Motor neuron (in vitro differentiated cells): ENCODE measurements around the gene RYK. TPM values are rescaled to one million over a fixed set of nuclear protein-coding genes. Genes with fewer than 3 reads are reported as not detected.

Source experiments
- ATAC-seq, 8 experiments: fragments of 200-7000 bp; cut with Tn5 transposase; replicated peaks in 6 of 8; 2 replicates each; pipeline ENCODE4 v1.8.0; 2021; ENCODE audit warnings: mild to moderate bottlenecking in 8 of 8, moderate library complexity in 8 of 8
- H3K27ac ChIP-seq, 2 donors: fragments of 250-450 bp; sonication (Bioruptor Pico); 2 replicates each; pipeline ENCODE4 v1.9.0; 2021; ENCODE audit warnings: antibody characterized with exemption in 2 of 2, mild to moderate bottlenecking in 2 of 2, moderate library complexity in 1 of 2
- H3K4me1 ChIP-seq, 2 donors: fragments of 250-450 bp; sonication (Bioruptor Pico); replicated peaks in 1 of 2; 2 replicates each; pipeline ENCODE4 v1.6.1; 2021; ENCODE audit warnings: antibody characterized with exemption in 2 of 2, mild to moderate bottlenecking in 2 of 2, moderate library complexity in 1 of 2
- H3K4me3 ChIP-seq, 5 donors: fragments of 250-450 bp; sonication (Bioruptor Pico); 2 replicates each; pipeline ENCODE4 v1.9.0; 2021; ENCODE audit warnings: antibody characterized with exemption in 5 of 5, mild to moderate bottlenecking in 5 of 5, moderate library complexity in 4 of 5
- WGBS, 10 experiments: fragments of 450-650 bp; shearing (Covaris generic); methylation state at CpG; one replicate each; pipeline ENCODE4 v1.0.0; 2022; 5-methylcytosine and 5-hydroxymethylcytosine counted together
- in situ Hi-C, 9 experiments: fragments of 400-800 bp; cut with MboI; loops; one replicate each; pipeline ENCODE4 v1.15.0; 2021; ENCODE audit warnings: low sequenced_read_pairs in 9 of 9, low pct_unique_long_range_greater_than_20kb in 2 of 9; ENCODE audit not compliant: unreplicated experiment in 9 of 9
- total RNA-seq, 8 experiments: library from RNA; unstranded; fragments of 300-600 nt; gene quantifications; 2 replicates each; pipeline versions ENCODE4 v1.2.3 to v1.2.4, GENCODE V29; 2022

Gene RYK
- total RNA-seq, 8 experiments from 2014 or later = 30.8 to 91.7 (median 50.1) TPM

DNA sequence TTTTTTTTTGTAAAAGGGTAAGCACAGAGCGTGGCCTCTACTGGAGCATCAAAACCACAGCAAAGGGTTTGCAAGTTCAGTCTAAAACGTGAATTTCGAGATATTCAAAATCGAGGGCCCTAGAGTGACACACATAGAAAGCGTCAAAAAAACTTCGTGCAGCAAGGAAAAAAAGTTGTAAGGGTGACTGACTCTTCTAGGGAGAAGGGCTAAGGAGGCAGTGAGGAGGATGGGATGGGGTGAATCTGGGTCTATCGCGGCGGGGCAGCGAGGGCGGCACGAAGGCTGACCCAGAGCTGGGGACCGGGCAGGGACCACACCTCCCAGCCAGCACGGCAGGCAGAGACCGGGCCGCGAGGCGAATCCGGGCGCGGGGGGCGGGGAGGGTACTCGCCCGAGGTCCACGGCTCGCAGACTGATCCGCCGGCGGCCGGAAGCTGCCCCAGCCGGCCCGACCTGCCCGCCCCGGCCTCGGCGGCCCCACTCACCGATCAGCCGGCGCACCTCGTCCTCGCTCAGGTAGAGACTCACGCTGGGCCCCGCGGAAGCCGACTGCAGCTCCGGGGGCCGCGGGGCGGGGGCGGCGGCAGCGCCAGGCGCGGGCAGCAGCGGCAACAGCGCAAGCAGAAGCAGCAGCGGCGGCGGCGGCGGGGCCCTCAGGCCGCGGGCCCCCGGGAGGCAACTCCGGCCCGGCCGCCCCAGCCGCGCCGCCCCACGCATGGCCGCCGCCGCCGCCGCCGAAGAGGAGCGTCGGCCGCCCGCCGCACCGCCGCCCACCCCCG, 533 bp downstream of the RYK start:
- in situ Hi-C loops = no loop called here
- peak; percentile 65 to 72 (median 68) for ATAC-seq
- peaks cover 10% of the 10 kb centered on the region in 2 donors for H3K4me1 ChIP-seq
- H3K27ac ChIP-seq = peak overlapping the region; percentile 64 to 87
- WGBS, 10 experiments = 0 to 11% (median 0%) methylated on average over 2 to 9 of the region's 85 CpGs; no CpG with 5 or more reads in 3 of the 10 experiments
- H3K4me3 ChIP-seq = peak overlapping the region; percentile 60 to 97 (median 84)

DNA sequence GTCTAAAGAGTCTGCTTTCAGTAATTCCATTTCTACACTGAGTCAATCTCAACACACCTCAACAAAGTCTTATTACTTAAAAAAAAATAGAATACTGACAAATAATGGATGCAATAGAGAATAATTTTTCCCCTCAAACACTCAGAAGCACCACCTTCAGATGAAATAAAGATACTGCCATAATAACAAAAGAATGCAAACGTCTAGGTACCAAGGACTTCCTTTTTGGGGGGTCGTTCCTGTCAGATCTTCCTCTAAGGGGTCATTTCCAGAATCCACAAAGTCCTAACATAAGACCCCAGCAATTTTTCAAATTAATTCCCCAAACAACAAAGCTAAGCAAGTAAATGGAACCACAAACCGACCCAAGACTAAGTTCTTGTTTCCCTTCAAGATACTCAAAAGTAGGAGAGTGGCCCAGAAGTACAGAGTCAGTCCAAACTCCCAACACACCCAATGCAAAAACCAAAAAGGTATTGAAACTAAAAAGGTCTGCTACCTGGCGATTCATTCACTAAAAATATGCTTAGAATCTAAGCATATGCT, 1.3 kb downstream of the RYK start:
- no peak for ATAC-seq
- Histone ChIP-seq H3K27ac (no peak overlapping the region), H3K4me3 (peak overlapping the region; percentile 60 to 97 (median 84)), H3K4me1 (peaks cover 10% of the 10 kb centered on the region in 2 donors)
- WGBS, 10 experiments = 0 to 10% (median 0%) methylated on average over 1 to 4 of the region's 4 CpGs
- in situ Hi-C loops = no loop called here

DNA sequence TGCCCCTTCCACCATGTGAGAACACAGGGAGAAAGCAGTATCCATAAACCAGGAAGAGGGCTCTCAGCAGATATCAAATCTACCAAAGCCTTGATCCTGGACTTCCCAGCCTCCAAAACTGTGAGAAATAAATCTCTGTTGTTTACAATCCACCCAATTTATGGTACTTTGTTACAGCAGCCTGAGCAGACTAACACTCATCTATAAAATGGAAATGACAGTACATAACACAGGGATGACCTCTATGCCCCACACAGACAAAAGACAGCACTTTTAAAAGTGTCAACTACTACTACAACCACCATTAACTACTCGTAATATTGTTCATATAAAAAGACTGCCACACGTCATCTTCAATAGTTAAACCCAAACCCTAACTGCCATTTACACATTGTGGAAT, 5.7 kb downstream of the RYK start:
- H3K4me3 ChIP-seq = no peak overlapping the region
- WGBS, 10 experiments = 58 to 100% (median 83%) methylated on average over 1 to 2 of the region's 2 CpGs; no CpG with 5 or more reads in 2 of the 10 experiments
- peaks cover 0 to 4% of the 10 kb centered on the region in 2 donors for H3K4me1 ChIP-seq
- ATAC-seq = no peak
- no peak overlapping the region for H3K27ac ChIP-seq
- in situ Hi-C loops = no loop called here

DNA sequence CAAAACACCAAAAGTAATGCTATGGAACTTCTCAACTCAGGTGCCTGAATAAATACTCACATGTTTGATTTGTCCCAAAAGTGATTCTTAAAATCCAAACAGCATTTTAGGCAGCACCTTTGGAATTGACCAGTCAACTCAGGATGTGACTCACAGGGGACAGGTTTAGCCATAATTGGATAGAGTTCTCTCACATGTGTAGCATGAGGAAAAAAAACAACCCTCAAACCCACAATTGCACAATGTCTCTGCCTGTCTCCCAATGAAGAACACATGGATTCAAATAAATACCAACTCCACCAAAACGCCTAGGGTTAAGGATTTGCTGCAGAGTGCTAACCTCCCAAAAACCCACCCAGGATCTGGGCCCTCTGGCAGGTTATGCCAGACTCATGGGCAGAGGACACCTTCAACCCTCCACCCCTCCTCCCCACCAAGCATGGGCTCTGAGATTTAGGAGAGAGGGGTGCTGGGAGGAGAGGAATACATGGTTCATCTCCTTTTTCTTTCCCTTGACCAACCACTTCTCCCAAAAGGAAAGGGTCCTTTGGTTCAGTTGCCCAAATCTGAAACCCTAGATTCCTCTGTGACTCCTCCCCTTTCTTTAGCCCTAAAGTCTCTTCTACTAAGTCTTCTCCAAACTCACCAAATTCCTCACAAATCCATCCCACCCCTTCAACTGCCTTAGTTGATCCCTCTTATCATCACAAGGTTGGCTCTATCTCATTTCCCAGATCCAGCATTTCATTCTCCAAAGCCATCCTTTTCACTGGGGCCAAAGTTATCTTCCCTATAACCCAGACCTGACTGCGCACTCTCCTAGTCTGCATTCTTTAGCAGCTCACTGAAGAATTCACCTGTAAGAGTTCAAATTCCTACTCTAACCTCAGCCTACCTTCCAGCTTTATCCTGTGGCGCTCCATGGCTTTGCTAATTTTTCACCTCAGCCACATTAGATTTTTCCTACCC, 7.7 kb downstream of the RYK start:
- WGBS, 10 experiments = 50 to 100% (median 100%) methylated on average over 1 to 3 of the region's 3 CpGs
- in situ Hi-C loops = no loop called here
- ATAC-seq = peak in 3 of 8 experiments; percentile 88 to 95 (median 90)
- Histone ChIP-seq H3K4me1 (no peaks in the 10 kb centered on the region), H3K4me3 (no peak overlapping the region), H3K27ac (no peak overlapping the region)

DNA sequence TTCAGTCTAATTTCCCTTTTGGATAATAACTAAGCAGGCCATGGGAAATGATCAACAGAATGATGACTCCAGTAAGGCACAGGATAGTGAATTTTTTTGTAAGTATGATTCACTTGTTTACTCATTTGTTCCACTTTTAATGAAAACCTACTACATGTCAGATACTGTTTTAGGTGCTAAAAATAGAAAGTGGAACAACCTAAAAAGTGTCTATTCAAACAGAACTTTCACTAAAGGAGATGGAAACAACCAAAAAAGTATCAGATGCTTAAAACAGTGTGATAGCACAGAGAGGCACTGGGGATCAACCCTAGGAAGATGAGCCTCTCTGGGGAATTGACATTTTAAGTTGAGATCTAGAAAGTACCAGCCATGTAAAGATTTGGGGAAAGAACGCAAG, 11.1 kb downstream of the RYK start:
- Histone ChIP-seq H3K4me1 (peaks cover 0 to 4% of the 10 kb centered on the region in 2 donors), H3K4me3 (no peak overlapping the region), H3K27ac (no peak overlapping the region)
- in situ Hi-C loops = no loop called here
- ATAC-seq = no peak
- 86 to 100% (median 100%) methylated on average over 1 of the region's 1 CpG; no CpG with 5 or more reads in 3 of the 10 experiments for WGBS, 10 experiments

DNA sequence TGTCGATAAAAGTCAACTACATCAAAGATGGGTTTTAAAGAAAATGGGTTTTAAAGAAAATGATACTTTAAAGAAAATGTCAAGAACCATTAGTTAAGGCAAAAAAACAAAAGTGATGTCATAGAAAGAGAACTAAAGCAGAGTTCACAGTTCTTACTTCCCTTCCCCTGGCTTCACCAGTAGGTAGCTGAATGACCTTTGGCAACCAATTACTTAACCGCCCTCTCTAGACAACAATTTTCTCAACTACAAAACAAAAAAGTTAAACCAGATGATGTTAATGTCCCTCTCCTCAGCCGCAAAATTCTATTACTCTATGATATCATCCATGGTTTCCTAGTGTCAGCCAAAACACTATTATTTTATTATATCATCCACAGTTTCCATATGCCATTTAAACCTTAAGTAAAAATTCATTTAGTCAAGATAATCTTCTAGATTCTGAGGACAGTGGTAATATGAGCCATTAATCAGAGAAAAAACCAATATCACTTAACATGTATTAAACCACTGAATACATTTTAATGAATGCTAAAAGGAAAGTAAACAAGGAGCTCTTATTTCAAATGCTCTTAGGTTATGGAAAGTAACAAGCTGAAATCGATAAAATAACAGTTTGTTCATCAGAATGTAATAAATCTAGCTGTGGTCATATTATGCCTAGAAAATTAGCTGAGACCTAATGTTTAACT, 13.1 kb downstream of the RYK start:
- ATAC-seq = peak in 3 of 8 experiments; percentile 15 to 40 (median 25)
- in situ Hi-C loops = no loop called here

DNA sequence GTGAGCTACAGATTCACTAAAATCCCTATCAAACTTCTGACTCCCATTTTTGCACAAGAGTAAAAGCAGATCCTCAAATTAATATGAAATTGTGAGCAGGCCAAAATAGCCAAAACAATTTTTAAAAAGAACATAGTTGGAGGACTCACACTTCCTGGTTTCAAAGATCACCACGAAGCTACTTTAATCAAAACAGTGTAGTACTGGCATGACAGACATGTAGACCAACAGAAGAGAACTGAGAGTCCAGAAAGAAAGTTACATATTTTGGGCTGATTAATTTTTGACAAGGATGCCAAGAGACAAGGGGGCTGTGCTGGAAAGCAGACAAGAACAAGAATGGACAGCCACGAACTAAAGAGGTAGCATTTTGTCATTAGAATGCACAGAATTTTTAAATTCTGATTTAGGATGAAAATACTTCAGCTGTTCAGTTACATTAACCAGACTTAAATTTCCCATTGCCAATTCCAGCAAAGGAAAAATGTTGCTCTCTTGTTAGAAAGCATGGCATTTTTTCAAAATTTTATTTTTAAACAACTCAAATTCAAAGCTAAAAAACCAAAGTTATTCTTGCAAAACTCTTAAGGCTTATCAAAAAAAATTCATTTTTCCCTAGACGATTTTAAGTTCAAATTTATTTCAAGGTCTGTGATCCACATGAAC, 14.0 kb downstream of the RYK start:
- 14 to 90% (median 77%) methylated on average over 2 to 3 of the region's 3 CpGs; no CpG with 5 or more reads in 1 of the 10 experiments for WGBS, 10 experiments
- H3K4me1 ChIP-seq = peaks cover 0 to 4% of the 10 kb centered on the region in 2 donors
- no peak overlapping the region for H3K4me3 ChIP-seq
- H3K27ac ChIP-seq = no peak overlapping the region
- ATAC-seq = no peak
- in situ Hi-C loops = no loop called here

More for the DNA sequence above, 13.1 kb downstream of the RYK start:
- 47 to 100% (median 91%) methylated on average over 2 to 4 of the region's 4 CpGs for WGBS, 10 experiments
- Histone ChIP-seq H3K27ac (no peak overlapping the region), H3K4me1 (peaks cover 0 to 4% of the 10 kb centered on the region in 2 donors), H3K4me3 (no peak overlapping the region)

DNA sequence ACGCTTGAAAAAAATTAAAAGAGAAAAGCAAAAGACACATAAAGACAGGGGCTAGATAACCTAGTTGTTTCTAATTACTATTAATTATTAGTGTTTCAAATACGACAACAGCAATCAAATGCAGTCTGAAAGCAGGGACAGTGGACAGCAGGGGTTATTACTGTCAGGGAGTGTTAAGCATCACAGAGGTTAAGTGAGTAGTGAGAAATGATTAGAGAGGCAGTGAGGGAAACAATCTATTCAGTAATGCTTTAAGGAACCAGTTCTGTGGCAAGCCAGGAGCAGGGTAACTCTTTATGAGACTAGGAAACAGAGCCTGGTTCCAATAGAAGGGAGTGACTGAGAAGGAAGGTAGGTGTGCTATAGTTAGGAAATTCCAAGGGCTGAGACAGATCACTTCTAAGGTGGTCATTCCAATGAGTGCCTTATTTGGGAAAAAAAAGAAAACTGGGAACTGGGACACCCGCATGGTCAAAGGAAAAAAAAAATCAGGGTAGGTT, 15.0 kb downstream of the RYK start:
- in situ Hi-C loops = no loop called here
- ATAC-seq = peak in 5 of 8 experiments; percentile 19 to 63 (median 42)
- Histone ChIP-seq H3K27ac (no peak overlapping the region), H3K4me3 (no peak overlapping the region), H3K4me1 (peaks cover 0 to 4% of the 10 kb centered on the region in 2 donors)
- 74 to 100% (median 96%) methylated on average over 1 to 3 of the region's 3 CpGs for WGBS, 10 experiments

DNA sequence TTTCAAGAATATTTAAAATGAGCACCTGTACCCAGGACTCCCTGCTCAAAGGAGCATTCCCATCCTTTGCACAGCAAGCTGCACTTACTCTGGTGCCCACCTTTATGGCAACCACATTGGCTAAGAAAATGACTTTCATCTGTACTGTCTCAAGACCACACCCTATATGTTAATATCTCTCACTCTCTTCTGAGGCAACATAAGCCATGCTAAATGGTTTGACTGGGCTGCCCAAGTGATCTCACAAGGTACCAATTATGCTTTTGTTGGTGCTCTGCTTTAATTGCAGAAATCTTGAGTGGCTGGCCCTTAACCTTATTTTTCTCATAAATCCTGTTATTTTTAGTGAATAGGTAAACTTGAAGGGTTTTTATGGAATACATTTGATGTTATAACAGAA, 17.7 kb downstream of the RYK start:
- peaks cover 0 to 4% of the 10 kb centered on the region in 2 donors for H3K4me1 ChIP-seq
- peak in 3 of 8 experiments; percentile 53 to 72 (median 57) for ATAC-seq
- H3K27ac ChIP-seq = no peak overlapping the region
- H3K4me3 ChIP-seq = no peak overlapping the region
- in situ Hi-C loops = no loop called here

DNA sequence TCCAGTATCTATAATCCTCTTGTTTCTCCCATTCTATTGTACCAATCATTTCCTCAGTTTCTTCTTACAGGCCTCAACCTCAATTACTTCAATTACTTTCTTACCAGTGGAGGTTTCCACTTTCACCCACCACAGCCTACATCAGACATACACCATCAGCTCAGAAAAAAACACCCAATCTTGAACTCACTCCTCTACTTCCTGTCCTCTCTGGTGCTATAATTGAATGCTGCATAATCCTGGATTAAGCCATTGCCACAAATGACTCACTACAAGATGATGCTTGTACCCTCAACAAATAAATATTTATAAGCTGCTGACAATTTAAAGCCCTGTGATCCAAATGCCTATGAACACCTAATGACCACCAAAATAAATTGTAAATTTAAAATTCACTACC, 18.5 kb downstream of the RYK start:
- Histone ChIP-seq H3K4me3 (no peak overlapping the region), H3K27ac (no peak overlapping the region), H3K4me1 (peaks cover 0 to 4% of the 10 kb centered on the region in 2 donors)
- ATAC-seq = peak in 4 of 8 experiments; percentile 36 to 88 (median 54)
- in situ Hi-C loops = no loop called here

DNA sequence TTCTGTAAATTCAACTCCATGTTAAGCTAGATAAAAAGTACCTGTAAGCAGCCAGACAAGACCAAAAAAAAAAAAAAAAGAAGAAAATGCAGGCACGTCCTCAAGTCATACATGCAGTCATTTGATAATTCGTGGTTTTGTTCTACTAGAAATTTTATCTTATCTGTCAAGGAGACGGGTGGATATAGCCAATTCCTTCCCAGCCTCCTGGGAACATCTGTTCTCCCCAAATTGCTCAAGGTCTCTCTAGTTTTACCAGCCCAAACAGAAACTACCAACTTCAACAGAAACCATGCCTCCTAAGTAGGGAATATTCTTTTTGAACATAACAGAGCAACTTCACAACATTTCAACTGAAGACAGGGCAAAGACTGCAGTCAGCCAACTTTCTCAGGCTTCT, 19.5 kb downstream of the RYK start:
- ATAC-seq = peak in 1 of 8 experiments; percentile 16
- Histone ChIP-seq H3K4me1 (peaks cover 0 to 4% of the 10 kb centered on the region in 2 donors), H3K27ac (no peak overlapping the region), H3K4me3 (no peak overlapping the region)
- in situ Hi-C loops = no loop called here
- WGBS, 10 experiments = 32 to 94% (median 80%) methylated on average over 1 to 3 of the region's 3 CpGs; no CpG with 5 or more reads in 1 of the 10 experiments

DNA sequence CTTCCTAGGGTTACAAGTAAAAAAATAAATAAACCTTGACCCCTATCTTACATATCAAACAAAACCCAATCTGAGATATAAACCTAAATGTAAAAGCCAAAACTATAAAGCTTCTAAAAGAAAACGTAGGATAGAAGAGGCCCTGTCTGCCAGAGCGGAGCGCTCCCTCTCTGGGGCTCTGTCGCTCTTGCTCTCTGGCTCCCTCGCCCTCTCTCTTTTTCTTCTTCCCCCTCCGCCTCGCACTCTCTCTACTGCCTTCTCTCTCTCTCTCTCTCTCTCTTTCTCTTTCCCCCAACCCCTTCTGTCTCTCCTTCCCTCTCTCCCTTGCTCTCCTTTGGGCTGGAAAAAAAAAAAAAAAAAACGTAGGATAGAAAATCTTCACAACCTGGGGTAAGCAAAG, 21.6 kb downstream of the RYK start:
- 80 to 96% (median 90%) methylated on average over 3 to 8 of the region's 8 CpGs; no CpG with 5 or more reads in 1 of the 10 experiments for WGBS, 10 experiments
- H3K4me3 ChIP-seq = no peak overlapping the region
- ATAC-seq = no peak
- H3K4me1 ChIP-seq = peaks cover 0 to 3% of the 10 kb centered on the region in 2 donors
- in situ Hi-C loops = no loop called here
- H3K27ac ChIP-seq = no peak overlapping the region
